Neural progenitor cell (in vitro differentiated cells): ENCODE results near the gene MIS18BP1. TPM values are rescaled to one million over a fixed set of nuclear protein-coding genes. Genes with fewer than 3 reads are reported as not detected.

ENCODE experiments used
- DNase-seq: peaks from one replicate; pipeline ENCODE4 v3.0.0-alpha.2; 2016; ENCODE audit warnings: low spot score
- H2AFZ ChIP-seq: fragments of 200-600 bp; sonication (generic); replicated peaks from 2 replicates; pipeline ENCODE4 v1.6.1; 2016; ENCODE audit warnings: antibody characterized with exemption
- H3F3A ChIP-seq: fragments of 200-600 bp; sonication (generic); 2 replicates; pipeline ENCODE4 v1.6.1; 2016; ENCODE audit warnings: antibody characterized with exemption, low read depth
- H3K27ac ChIP-seq: fragments of 200-600 bp; sonication (generic); 2 replicates; pipeline ENCODE4 v1.5.1; 2016; ENCODE audit warnings: mild to moderate bottlenecking
- H3K27me3 ChIP-seq: fragments of 200-600 bp; sonication (generic); 2 replicates; pipeline ENCODE4 v1.6.1; 2016; ENCODE audit warnings: mild to moderate bottlenecking, moderate library complexity
- H3K36me3 ChIP-seq: fragments of 200-600 bp; sonication (generic); 2 replicates; pipeline ENCODE4 v1.5.1; 2016
- H3K4me1 ChIP-seq: fragments of 200-600 bp; sonication (generic); 2 replicates; pipeline ENCODE4 v1.6.1; 2016; ENCODE audit warnings: mixed run types
- H3K4me2 ChIP-seq: fragments of 200-600 bp; sonication (generic); 2 replicates; pipeline ENCODE4 v1.6.1; 2016
- H3K4me3 ChIP-seq: fragments of 200-600 bp; sonication (generic); 2 replicates; pipeline ENCODE4 v1.5.1; 2016
- H3K79me2 ChIP-seq: fragments of 200-600 bp; sonication (generic); 2 replicates; pipeline ENCODE4 v1.6.1; 2016; ENCODE audit warnings: low read depth
- H3K9ac ChIP-seq: fragments of 200-600 bp; sonication (generic); 2 replicates; pipeline ENCODE4 v1.6.1; 2016
- H3K9me3 ChIP-seq: fragments of 200-600 bp; sonication (generic); 2 replicates; pipeline ENCODE4 v1.5.1; 2016; ENCODE audit warnings: low read depth
- H4K20me1 ChIP-seq: fragments of 200-600 bp; sonication (generic); 2 replicates; pipeline ENCODE4 v1.6.1; 2016; ENCODE audit warnings: low read depth
- H3K27ac Mint-ChIP-seq: 3 replicates; pipeline ENCODE4 v1.8.0; 2021; ENCODE audit warnings: mixed read lengths
- H3K27me3 Mint-ChIP-seq: 2 replicates; pipeline ENCODE4 v1.8.0; 2022; ENCODE audit warnings: low read depth, mild to moderate bottlenecking, inconsistent platforms, moderate library complexity, mixed read lengths; ENCODE audit not compliant: insufficient read depth
- H3K36me3 Mint-ChIP-seq: 3 replicates; pipeline ENCODE4 v1.8.0; 2021; ENCODE audit warnings: mixed read lengths
- H3K4me1 Mint-ChIP-seq: 3 replicates; pipeline ENCODE4 v1.8.0; 2021; ENCODE audit warnings: mixed read lengths
- H3K4me3 Mint-ChIP-seq: 3 replicates; pipeline ENCODE4 v1.8.0; 2021; ENCODE audit warnings: mild to moderate bottlenecking, moderate library complexity, mixed read lengths
- H3K9me3 Mint-ChIP-seq: 3 replicates; pipeline ENCODE4 v1.8.0; 2020; ENCODE audit warnings: mixed read lengths
- CTCF ChIP-seq: fragments of 200-600 bp; sonication (generic); IDR thresholded peaks from 2 replicates; pipeline ENCODE4 v1.5.1; 2017; ENCODE audit warnings: antibody characterized with exemption, mild to moderate bottlenecking
- EZH2 ChIP-seq: fragments of 200-600 bp; sonication (generic); IDR thresholded peaks from 2 replicates; pipeline ENCODE4 v1.6.1; 2017; ENCODE audit warnings: antibody characterized with exemption, mild to moderate bottlenecking, moderate library complexity
- EZH2phosphoT487 ChIP-seq: fragments of 200-600 bp; sonication (generic); IDR thresholded peaks from 2 replicates; pipeline ENCODE4 v1.6.1; 2017; ENCODE audit warnings: antibody characterized with exemption
- total RNA-seq: library from RNA; depleted of rRNA; stranded (reverse); fragments of >200 nt; gene quantifications from 2 replicates; pipeline ENCODE4 v1.2.3, GENCODE V29; 2015; ENCODE audit warnings: low replicate concordance

The MIS18BP1 gene
- total RNA-seq, 1 donor from 2014 or later: 211 TPM

GRCh38 chr14:45270031-45270430 is 17.0 kb upstream of the MIS18BP1 start:
- H3K9ac ChIP-seq: no peak overlapping the region
- no peaks in the 10 kb centered on the region for H4K20me1 ChIP-seq
- TF ChIP-seq CTCF: no peak
- no peak for TF ChIP-seq EZH2
- no peak for TF ChIP-seq EZH2phosphoT487
- no peaks in the 10 kb centered on the region for H3K27me3 Mint-ChIP-seq
- H3K27ac Mint-ChIP-seq: no peak overlapping the region
- no peak overlapping the region for H3K4me2 ChIP-seq
- H3K4me1 ChIP-seq: no peaks in the 10 kb centered on the region
- H3K27me3 ChIP-seq: no peaks in the 10 kb centered on the region
- no peaks in the 10 kb centered on the region for H3K36me3 ChIP-seq
- no peaks in the 10 kb centered on the region for H3K36me3 Mint-ChIP-seq
- no peaks in the 10 kb centered on the region for H3K4me1 Mint-ChIP-seq
- peaks cover under 1% of the 10 kb centered on the region for H3K9me3 Mint-ChIP-seq
- H3K27ac ChIP-seq: no peak overlapping the region
- H2AFZ ChIP-seq: no peak overlapping the region
- no peak for DNase-seq
- H3K9me3 ChIP-seq: no peaks in the 10 kb centered on the region
- H3K4me3 ChIP-seq: no peak overlapping the region
- no peaks in the 10 kb centered on the region for H3K79me2 ChIP-seq
- H3F3A ChIP-seq: no peaks in the 10 kb centered on the region
- no peak overlapping the region for H3K4me3 Mint-ChIP-seq

- no peaks in the 10 kb centered on the region for H3K36me3 ChIP-seq
- TF ChIP-seq CTCF (no peak), EZH2 (no peak), EZH2phosphoT487 (no peak)
- H3K36me3 Mint-ChIP-seq: no peaks in the 10 kb centered on the region
- no peak for DNase-seq
- H3K9ac ChIP-seq: no peak overlapping the region
- H3K9me3 ChIP-seq: no peaks in the 10 kb centered on the region
- no peak overlapping the region for H2AFZ ChIP-seq
- H3K4me2 ChIP-seq: no peak overlapping the region
- no peaks in the 10 kb centered on the region for H3K27me3 ChIP-seq
- H3K4me1 ChIP-seq: no peaks in the 10 kb centered on the region
- no peaks in the 10 kb centered on the region for H3K79me2 ChIP-seq
- no peaks in the 10 kb centered on the region for H4K20me1 ChIP-seq
- no peak overlapping the region for H3K4me3 Mint-ChIP-seq
- no peak overlapping the region for H3K4me3 ChIP-seq
- no peaks in the 10 kb centered on the region for H3K4me1 Mint-ChIP-seq
- H3F3A ChIP-seq: no peaks in the 10 kb centered on the region
- H3K27me3 Mint-ChIP-seq: no peaks in the 10 kb centered on the region
- H3K27ac Mint-ChIP-seq: no peak overlapping the region
- peaks cover 8% of the 10 kb centered on the region for H3K9me3 Mint-ChIP-seq
- H3K27ac ChIP-seq: no peak overlapping the region
Observed at GRCh38 chr14:45267071-45267470, 14.1 kb upstream of the MIS18BP1 start.

GRCh38 chr14:45262637-45263036 is 9.6 kb upstream of the MIS18BP1 start:
- no peak overlapping the region for H3K27ac Mint-ChIP-seq
- Histone ChIP-seq H3K4me2 (no peak overlapping the region), H3K4me1 (no peaks in the 10 kb centered on the region), H3K4me3 (no peak overlapping the region), H3K36me3 (no peaks in the 10 kb centered on the region), H3K9ac (no peak overlapping the region), H3F3A (peaks cover 6% of the 10 kb centered on the region), H3K27ac (no peak overlapping the region), H3K79me2 (no peaks in the 10 kb centered on the region), H2AFZ (no peak overlapping the region), H3K27me3 (no peaks in the 10 kb centered on the region), H3K9me3 (peaks cover 6% of the 10 kb centered on the region), H4K20me1 (no peaks in the 10 kb centered on the region)
- no peaks in the 10 kb centered on the region for H3K27me3 Mint-ChIP-seq
- no peak overlapping the region for H3K4me3 Mint-ChIP-seq
- DNase-seq: no peak
- H3K36me3 Mint-ChIP-seq: no peaks in the 10 kb centered on the region
- TF ChIP-seq EZH2phosphoT487: no peak
- TF ChIP-seq CTCF: no peak
- TF ChIP-seq EZH2: no peak
- H3K4me1 Mint-ChIP-seq: no peaks in the 10 kb centered on the region
- peaks cover 28% of the 10 kb centered on the region for H3K9me3 Mint-ChIP-seq

DNA sequence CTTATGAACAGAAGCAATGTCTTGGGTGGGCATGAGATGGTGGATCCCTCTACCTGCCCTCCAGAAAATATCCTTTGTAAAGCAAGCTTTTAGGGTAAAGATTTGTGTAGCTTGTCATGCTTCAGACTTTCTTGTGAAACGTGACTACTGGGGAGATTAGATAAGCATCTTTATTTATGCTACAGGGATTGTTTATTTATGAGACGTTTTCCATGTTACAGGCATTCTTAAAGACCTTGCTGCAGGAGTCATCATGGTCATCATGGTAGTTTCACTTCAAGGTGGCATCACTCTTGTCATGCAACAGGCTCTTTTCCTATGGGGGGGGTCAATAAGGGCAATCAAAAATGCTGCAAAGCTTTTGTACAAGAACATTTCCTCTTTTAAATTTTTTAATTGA is 8.2 kb upstream of the MIS18BP1 start:
- DNase-seq: no peak
- Histone ChIP-seq H3K4me1 (no peaks in the 10 kb centered on the region), H3K36me3 (no peaks in the 10 kb centered on the region), H3K27ac (no peak overlapping the region), H3K27me3 (no peaks in the 10 kb centered on the region), H4K20me1 (no peaks in the 10 kb centered on the region), H3K79me2 (no peaks in the 10 kb centered on the region), H3K4me3 (no peak overlapping the region), H2AFZ (no peak overlapping the region), H3K4me2 (no peak overlapping the region), H3K9ac (no peak overlapping the region), H3F3A (peaks cover 6% of the 10 kb centered on the region), H3K9me3 (peaks cover 6% of the 10 kb centered on the region)
- no peaks in the 10 kb centered on the region for H3K4me1 Mint-ChIP-seq
- TF ChIP-seq EZH2 (no peak), EZH2phosphoT487 (no peak), CTCF (no peak)
- no peak overlapping the region for H3K4me3 Mint-ChIP-seq
- no peaks in the 10 kb centered on the region for H3K27me3 Mint-ChIP-seq
- H3K9me3 Mint-ChIP-seq: peaks cover 30% of the 10 kb centered on the region
- no peaks in the 10 kb centered on the region for H3K36me3 Mint-ChIP-seq
- H3K27ac Mint-ChIP-seq: no peak overlapping the region
